ENCODE results near the gene PLK3.
"Not testable (repeated sequence)": the region's sequence is repeated elsewhere in the genome, so short reads cannot be mapped to it uniquely, and the experiment has no call there.

PLK3 gene

GRCh38 chr1:44799770-44800584, at the start of gene PLK3:
Gene PLK3 (plus strand): TSS chr1:44800377. CDS start chr1:44800464, 87 bp downstream.
- peak; percentile 99 for DNase-seq

GRCh38 chr1:44757420-44757819, 42.8 kb upstream of the PLK3 start:
- no peak for DNase-seq

GRCh38 chr1:44759077-44759476, 41.1 kb upstream of the PLK3 start:
- DNase-seq, result no peak

GRCh38 chr1:44760876-44761275, 39.3 kb upstream of the PLK3 start:
- no peak for DNase-seq

GRCh38 chr1:44766421-44766820, 33.8 kb upstream of the PLK3 start:
- DNase-seq, result not testable (repeated sequence)

- DNase-seq, result peak; percentile 94
These were observed 24.9 kb upstream of the PLK3 start, which contains the start of gene RPS8 for GRCh38 chr1:44775078-44775929. Gene RPS8 (plus strand): TSS chr1:44775540. CDS start chr1:44775597, 57 bp downstream.

- no peak for DNase-seq
These were observed 24.0 kb upstream of the PLK3 start for GRCh38 chr1:44775930-44776729.

GRCh38 chr1:44776730-44777068, 23.5 kb upstream of the PLK3 start:
- peak; percentile 22 for DNase-seq

GRCh38 chr1:44777547-44777946, 22.6 kb upstream of the PLK3 start:
- peak; percentile 34 for DNase-seq

- DNase-seq, result no peak
These were observed 22.1 kb upstream of the PLK3 start for GRCh38 chr1:44777969-44778635.

GRCh38 chr1:44778705-44779576, 21.2 kb upstream of the PLK3 start:
- DNase-seq, result no peak

- DNase-seq, result no peak
These were observed 19.5 kb upstream of the PLK3 start for GRCh38 chr1:44780583-44781121.

- no peak for DNase-seq
These were observed 16.5 kb upstream of the PLK3 start for GRCh38 chr1:44783697-44784093.

GRCh38 chr1:44784094-44785028, 15.8 kb upstream of the PLK3 start:
- no peak for DNase-seq

- no peak for DNase-seq
These were observed 15.2 kb upstream of the PLK3 start for GRCh38 chr1:44785029-44785380.

- no peak for DNase-seq
These were observed 14.6 kb upstream of the PLK3 start for GRCh38 chr1:44785501-44786137.

- peak; percentile 85 for DNase-seq
These were observed 13.9 kb upstream of the PLK3 start for GRCh38 chr1:44786138-44786840.

- no peak for DNase-seq
These were observed 13.2 kb upstream of the PLK3 start for GRCh38 chr1:44786841-44787426.
